ENCODE data around the gene SSBP3. TPM values are rescaled to one million over a fixed set of nuclear protein-coding genes. Genes with fewer than 3 reads are reported as not detected.

The SSBP3 gene
- total RNA-seq, 1 experiment from 2014 or later, result 37.5 TPM

DNA sequence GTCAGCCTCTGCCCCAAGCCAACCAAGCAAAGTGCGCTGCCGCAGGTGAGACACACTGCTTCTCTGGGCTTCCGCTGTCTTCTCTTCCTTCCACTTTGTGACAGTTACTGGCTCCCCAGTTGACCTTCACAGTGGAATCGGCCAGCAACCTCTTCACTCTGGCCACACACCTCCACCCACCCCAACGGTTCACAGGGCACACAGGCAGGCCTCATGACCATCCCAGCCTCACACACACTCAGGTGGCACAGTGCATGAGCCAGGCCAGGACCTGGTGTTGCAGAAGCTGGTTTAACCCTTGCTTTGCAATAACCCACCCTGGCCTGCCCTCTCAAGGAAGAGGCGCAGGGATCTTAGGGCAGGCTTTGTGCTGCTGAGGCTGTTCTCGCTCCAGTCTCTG, 69.2 kb downstream of the SSBP3 start (continued):
- TF ChIP-seq ZBTB33 (IDR thresholded peaks at IDR 0.05; ENCODE audit: extremely low read depth, insufficient replicate concordance, low read length) (no peak), TCF7L2 (IDR thresholded peaks at IDR 0.05; ENCODE audit: borderline replicate concordance, extremely low read depth, insufficient read depth, insufficient read length) (no peak)
- TF ChIP-seq, protein P1, sequence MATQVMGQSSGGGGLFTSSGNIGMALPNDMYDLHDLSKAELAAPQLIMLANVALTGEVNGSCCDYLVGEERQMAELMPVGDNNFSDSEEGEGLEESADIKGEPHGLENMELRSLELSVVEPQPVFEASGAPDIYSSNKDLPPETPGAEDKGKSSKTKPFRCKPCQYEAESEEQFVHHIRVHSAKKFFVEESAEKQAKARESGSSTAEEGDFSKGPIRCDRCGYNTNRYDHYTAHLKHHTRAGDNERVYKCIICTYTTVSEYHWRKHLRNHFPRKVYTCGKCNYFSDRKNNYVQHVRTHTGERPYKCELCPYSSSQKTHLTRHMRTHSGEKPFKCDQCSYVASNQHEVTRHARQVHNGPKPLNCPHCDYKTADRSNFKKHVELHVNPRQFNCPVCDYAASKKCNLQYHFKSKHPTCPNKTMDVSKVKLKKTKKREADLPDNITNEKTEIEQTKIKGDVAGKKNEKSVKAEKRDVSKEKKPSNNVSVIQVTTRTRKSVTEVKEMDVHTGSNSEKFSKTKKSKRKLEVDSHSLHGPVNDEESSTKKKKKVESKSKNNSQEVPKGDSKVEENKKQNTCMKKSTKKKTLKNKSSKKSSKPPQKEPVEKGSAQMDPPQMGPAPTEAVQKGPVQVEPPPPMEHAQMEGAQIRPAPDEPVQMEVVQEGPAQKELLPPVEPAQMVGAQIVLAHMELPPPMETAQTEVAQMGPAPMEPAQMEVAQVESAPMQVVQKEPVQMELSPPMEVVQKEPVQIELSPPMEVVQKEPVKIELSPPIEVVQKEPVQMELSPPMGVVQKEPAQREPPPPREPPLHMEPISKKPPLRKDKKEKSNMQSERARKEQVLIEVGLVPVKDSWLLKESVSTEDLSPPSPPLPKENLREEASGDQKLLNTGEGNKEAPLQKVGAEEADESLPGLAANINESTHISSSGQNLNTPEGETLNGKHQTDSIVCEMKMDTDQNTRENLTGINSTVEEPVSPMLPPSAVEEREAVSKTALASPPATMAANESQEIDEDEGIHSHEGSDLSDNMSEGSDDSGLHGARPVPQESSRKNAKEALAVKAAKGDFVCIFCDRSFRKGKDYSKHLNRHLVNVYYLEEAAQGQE (IDR thresholded peaks at IDR 0.05; ENCODE audit: low read depth), result no peak

- Histone ChIP-seq H3K9me2 (ENCODE audit: insufficient read depth) (no peaks in the 10 kb centered on the region), H3K27ac (ENCODE audit: low read depth, low read length) (no peak overlapping the region), H3K27me3 (ENCODE audit: insufficient read depth, low read length) (no peaks in the 10 kb centered on the region), H3K36me3 (ENCODE audit: control insufficient read depth in 1 of 2, insufficient read depth in 2 of 2, low read length in 2 of 2) (no peaks in the 10 kb centered on the region), H3K4me3 (replicated peaks in 1 of 2; ENCODE audit: low read depth in 1 of 2, low read length in 2 of 2) (no peak overlapping the region), H4K20me1 (ENCODE audit: insufficient read depth) (no peaks in the 10 kb centered on the region), H2AFZ (ENCODE audit: low read depth, low read length, poor library complexity, severe bottlenecking) (no peak overlapping the region), H3K4me2 (ENCODE audit: low read length) (no peak overlapping the region), H3K9me3 (ENCODE audit: control insufficient read depth in 1 of 2, insufficient read depth in 1 of 2, low read depth in 1 of 2, low read length in 2 of 2) (no peaks in the 10 kb centered on the region), H3K4me1 (ENCODE audit: control insufficient read depth in 1 of 2, insufficient read depth in 2 of 2, low read length in 2 of 2) (peaks cover 0 to 3% of the 10 kb centered on the region in 2 experiments; a peak in 1 of 4 replicates), H3K9ac (ENCODE audit: low read length) (no peak overlapping the region), H3K79me2 (ENCODE audit: insufficient read depth, low read length) (no peaks in the 10 kb centered on the region)
- CTCF ChIA-PET, result no interaction called here
- intact Hi-C loops (cut with micrococcal nuclease), result no loop called here
- POLR2A ChIA-PET, result no interaction called here
- DNase-seq (ENCODE audit: low read depth, low spot score), result no peak
- no peak for TF ChIP-seq ZFX (IDR thresholded peaks at IDR 0.05)
- no peak for TF ChIP-seq CEBPB (IDR thresholded peaks at IDR 0.05; ENCODE audit: low read depth)
- TF ChIP-seq SP1 (IDR thresholded peaks at IDR 0.05; ENCODE audit: low read depth), result no peak
- no peak for TF ChIP-seq YY1 (IDR thresholded peaks at IDR 0.05; ENCODE audit: extremely low read depth, insufficient replicate concordance, low read depth, low read length)
- TF ChIP-seq, protein P2, sequence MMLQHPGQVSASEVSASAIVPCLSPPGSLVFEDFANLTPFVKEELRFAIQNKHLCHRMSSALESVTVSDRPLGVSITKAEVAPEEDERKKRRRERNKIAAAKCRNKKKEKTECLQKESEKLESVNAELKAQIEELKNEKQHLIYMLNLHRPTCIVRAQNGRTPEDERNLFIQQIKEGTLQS (IDR thresholded peaks at IDR 0.05), result no peak
- no peak for TF ChIP-seq ZNF274 (IDR thresholded peaks at IDR 0.05; ENCODE audit: low read depth, low read length)
- no peak for TF ChIP-seq TCF7L2 (IDR thresholded peaks at IDR 0.05; ENCODE audit: borderline replicate concordance, extremely low read depth, insufficient read depth, insufficient read length)
- no peak for ATAC-seq
- BruUV-seq (replicated peaks), result no TSS peak
- RAD21 ChIA-PET (ENCODE audit: low non-redundant PET in 1 of 2, low total read pairs in 2 of 2, uncharacterized antibody in 2 of 2, unreplicated experiment in 2 of 2), result no interaction called here
Measured at GRCh38 chr1:54336116-54336515, 70.1 kb downstream of the SSBP3 start.
